ENCODE results near the gene APOA5.
"Not testable (repeated sequence)": the region's sequence is repeated elsewhere in the genome, so short reads cannot be mapped to it uniquely, and the experiment has no call there.

APOA5 gene

GRCh38 chr11:116804001-116804400, 12.3 kb upstream of the APOA5 start:
- DNase-seq (ENCODE audit: extremely low spot score, insufficient read length, low read depth) (no peak), FAIRE-seq (no peak)

- FAIRE-seq; DNase-seq (ENCODE audit: extremely low spot score, insufficient read length, low read depth): not testable (repeated sequence)
Measured at GRCh38 chr11:116801662-116802061, 10.0 kb upstream of the APOA5 start.

- FAIRE-seq (no peak), DNase-seq (ENCODE audit: extremely low spot score, insufficient read length, low read depth) (no peak)
Measured at GRCh38 chr11:116800610-116801009, 8.9 kb upstream of the APOA5 start.

DNA sequence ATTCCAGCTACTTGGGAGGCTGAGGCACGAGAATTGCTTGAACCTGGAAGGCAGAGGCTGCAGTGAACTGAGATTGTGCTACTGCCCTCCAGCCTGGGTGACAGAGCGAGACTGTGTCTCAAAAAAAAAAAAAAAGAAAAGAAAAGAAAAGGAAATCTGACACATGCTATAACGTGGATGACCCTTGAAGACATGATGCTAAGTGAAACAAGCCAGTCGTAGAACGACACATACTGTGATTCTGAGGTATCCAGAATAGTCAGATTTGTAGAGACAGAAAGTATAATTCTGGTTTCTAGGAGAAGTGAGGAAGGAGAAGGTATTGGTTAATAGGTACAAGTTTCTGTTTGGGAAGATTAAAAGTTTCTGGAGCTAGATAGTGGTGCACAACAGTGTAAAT, 6.7 kb upstream of the APOA5 start:
- FAIRE-seq (no peak), DNase-seq (ENCODE audit: extremely low spot score, insufficient read length, low read depth) (no peak)

- FAIRE-seq (no peak), DNase-seq (ENCODE audit: extremely low spot score, insufficient read length, low read depth) (no peak)
Measured at GRCh38 chr11:116797816-116798215, 6.1 kb upstream of the APOA5 start.

GRCh38 chr11:116796548-116796947, 4.9 kb upstream of the APOA5 start:
- no peak for FAIRE-seq
- no peak for DNase-seq (ENCODE audit: extremely low spot score, insufficient read length, low read depth)

GRCh38 chr11:116794851-116795250, 3.2 kb upstream of the APOA5 start:
- FAIRE-seq: no peak
- no peak for DNase-seq (ENCODE audit: extremely low spot score, insufficient read length, low read depth)

DNA sequence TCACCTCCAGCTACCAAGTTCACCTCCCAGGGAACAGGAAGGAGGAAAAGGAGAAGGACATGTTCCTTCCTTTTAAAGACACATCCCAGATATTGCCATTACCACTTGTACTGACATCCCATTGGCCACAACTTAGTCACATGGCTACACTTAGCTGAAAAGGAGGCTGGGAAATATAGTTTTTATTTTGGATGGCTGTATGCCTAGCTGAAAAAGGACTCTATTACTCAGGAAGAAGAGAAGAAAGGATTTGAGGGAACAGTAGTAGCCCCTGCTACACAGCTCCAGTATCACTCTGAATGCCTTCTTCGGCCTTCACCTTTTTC, 2.1 kb upstream of the APOA5 start:
- FAIRE-seq (no peak), DNase-seq (ENCODE audit: extremely low spot score, insufficient read length, low read depth) (no peak)

DNA sequence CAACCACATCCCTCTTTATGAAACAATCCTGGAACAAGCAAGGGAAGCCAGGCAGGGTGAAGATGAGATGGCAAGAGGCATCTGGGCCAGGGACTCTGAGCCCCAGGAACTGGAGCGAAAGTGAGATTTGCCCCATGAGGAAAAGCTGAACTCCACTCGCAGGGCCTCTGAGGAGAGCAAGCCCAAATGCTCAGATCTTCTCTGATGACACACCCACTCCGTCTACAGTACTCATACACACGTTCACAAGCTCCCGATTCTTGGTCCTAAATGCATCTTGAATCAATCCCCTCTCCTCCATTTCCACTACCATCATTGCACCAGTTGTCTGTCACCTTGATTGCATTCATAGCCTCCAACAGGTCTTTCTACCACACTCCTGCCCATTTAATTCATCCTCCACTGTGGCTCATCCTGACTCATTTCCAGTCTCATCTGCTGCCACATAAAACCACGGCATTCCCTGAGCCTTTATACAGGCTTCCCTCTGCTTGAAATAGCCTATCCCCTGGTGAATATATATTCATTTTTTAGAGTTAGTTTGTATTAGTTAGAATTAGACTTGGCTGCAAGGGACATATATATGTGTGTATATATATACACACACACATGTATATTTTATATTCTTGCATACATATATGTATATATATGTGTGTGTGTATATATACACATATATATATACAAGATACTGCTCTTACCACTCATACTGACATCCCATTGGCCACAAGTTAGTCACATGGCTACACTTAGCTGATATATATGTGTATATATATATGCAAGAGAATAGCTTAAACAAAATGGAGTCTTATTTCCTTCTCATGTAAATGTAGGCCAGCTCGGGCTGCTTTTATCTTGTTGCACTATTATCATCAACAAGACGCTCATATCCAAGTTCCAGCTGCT, 1.4 kb upstream of the APOA5 start:
- no peak for FAIRE-seq
- no peak for DNase-seq (ENCODE audit: extremely low spot score, insufficient read length, low read depth)

- DNase-seq (ENCODE audit: extremely low spot score, insufficient read length, low read depth) (no peak), FAIRE-seq (no peak)
Measured at GRCh38 chr11:116792144-116792868, 627 bp upstream of the APOA5 start.

DNA sequence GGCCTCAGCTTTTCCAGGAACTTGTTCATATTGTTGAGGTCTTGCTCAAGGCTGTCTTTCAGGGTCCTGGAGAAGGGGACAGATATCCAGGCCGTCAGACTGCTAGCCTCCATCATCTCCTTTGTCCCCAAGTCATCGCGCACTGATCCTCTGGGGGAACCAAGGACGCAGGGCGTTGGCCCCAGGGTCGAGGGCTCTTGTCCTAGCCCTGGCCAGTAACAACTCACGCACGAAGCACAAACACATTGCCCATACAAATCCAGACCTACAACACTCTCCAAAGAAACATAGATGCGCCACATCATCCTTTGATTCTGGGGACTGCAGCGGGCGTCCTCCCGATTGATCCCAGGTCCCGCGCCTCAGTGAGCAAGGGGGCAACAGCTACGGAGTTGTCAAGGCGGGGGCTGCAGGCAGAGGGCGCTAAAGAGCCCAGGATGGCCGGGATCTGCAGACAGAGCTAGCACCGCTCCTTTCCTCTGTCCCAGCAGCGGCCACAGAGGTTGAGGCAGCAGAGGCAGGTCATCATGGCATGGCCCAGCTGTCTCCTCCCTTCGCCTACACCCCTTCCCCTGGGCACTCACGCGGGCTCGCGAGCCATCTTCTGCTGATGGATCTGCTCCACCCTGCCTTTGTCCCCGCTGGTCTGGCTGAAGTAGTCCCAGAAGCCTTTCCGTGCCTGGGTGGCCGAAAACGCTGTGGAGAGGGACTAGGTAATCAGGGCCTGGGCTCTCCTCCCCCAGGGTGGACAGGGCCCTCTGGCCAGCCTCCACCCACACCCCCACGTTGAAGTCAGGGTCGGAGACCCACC, 472 bp downstream of the APOA5 start:
- FAIRE-seq (peak; percentile 64), DNase-seq (ENCODE audit: extremely low spot score, insufficient read length, low read depth) (peak; percentile 67)

DNA sequence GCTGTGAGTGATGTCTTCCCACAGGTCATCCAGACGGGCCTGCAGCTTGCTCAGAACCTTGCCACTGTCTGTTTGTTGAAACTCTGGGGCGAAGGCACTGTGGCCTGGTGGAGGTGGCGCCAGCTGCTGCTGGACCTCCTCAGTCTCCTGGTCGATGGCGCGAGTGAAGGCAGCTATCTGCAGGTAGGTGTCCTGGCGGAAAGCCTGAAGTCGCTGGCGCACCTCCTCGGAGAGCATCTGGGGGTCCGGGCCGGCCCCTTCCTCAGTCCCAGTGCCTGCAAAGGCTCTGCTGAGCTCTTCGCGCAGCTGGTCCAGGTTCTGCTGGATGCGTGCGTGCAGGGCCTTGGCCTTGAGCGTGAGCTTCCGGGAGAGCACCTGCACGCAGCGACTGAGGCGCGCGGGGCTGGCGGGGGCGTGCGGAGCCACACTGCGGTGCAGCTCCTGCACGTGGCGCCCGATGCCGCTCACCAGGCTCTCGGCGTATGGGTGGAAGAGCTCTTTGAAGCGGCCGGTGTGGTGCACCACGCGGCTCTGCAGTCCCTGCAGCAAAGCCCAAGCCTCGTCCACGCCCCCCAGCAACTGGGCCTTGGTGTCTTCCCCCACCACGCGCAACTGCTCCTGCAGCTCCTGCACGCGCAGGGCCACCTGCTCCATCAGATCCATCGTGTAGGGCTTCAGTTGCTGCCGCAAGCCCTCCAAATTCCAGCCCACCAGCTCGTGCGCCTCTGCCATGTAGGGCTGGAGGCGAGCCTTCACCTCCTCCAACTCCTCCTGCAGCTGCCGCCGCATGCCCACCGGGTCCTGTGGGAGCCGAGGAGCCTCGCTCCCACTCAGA, 1.3 kb downstream of the APOA5 start:
- DNase-seq (ENCODE audit: extremely low spot score, insufficient read length, low read depth): no peak
- no peak for FAIRE-seq

- no peak for FAIRE-seq
Measured at GRCh38 chr11:116788975-116789374, 2.7 kb downstream of the APOA5 start.

DNA sequence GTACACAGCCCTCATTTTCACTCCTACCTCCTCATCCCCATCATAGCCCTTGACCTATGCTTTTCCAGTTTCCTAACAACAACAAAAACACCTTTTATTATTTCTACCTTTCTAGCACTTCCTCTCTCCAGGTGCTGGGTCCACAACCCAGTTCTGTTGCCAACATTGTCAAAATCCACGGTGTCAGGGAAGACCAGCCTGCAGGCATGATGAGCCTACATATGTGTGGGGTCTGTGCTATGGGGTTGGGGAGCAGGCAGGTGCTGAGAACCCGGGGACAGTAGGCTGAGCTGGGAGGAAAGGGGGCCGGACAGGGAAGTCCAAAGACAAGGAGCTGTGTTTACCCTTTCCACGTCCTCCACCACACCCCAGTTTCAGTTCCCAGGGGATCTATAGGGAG, 3.1 kb downstream of the APOA5 start:
- FAIRE-seq: no peak

More at GRCh38 chr11:116788975-116789374, 2.7 kb downstream of the APOA5 start:
- no peak for DNase-seq (ENCODE audit: extremely low spot score, insufficient read length, low read depth)

GRCh38 chr11:116787786-116788486, 3.7 kb downstream of the APOA5 start, which contains the start of gene ZPR1:
Gene ZPR1, minus strand, starts transcription at chr11:116788023. Its CDS starts 33 bp downstream, at chr11:116787990.
- FAIRE-seq (peak; percentile 84), DNase-seq (ENCODE audit: extremely low spot score, insufficient read length, low read depth) (peak; percentile 85)

More for the DNA sequence above, 3.1 kb downstream of the APOA5 start:
- DNase-seq (ENCODE audit: extremely low spot score, insufficient read length, low read depth): no peak

DNA sequence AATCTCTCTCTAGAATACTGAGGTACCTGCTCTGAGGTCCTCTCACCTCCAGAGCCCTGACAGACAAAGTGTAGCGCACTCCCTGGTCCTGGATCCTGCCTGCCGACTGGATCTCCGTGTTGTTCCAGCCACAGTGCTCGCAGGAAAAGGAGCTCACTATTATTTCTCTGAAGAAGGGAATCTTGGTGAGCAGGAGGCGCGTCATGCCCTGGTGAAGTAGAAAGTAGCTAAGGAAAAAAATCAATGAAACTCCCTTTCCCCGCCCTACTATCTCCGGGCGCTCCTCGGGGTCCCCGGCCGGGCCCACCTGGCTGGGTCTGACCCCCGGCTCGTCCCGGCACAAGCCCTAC, 4.3 kb downstream of the APOA5 start:
- DNase-seq (ENCODE audit: extremely low spot score, insufficient read length, low read depth): no peak
- FAIRE-seq: peak; percentile 21

DNA sequence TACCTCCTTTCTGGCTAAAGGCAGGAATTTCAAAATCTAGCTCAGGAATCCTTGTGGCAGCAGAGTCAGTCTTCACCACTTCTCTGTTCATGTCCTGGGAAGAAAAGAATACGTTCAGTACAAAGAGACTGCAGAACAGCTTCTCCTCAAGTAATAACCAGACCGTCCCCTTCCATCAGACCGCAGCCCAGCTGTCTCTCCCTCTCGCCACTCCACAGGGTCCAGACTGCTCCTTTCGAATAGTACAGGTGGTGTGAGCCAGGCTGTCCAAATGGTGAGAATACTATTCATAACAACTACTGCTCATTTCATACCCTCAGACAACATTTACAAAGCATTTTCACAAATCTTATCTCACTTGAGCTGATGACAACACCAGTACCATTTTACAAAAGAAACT, 4.7 kb downstream of the APOA5 start:
- FAIRE-seq (no peak), DNase-seq (ENCODE audit: extremely low spot score, insufficient read length, low read depth) (no peak)

DNA sequence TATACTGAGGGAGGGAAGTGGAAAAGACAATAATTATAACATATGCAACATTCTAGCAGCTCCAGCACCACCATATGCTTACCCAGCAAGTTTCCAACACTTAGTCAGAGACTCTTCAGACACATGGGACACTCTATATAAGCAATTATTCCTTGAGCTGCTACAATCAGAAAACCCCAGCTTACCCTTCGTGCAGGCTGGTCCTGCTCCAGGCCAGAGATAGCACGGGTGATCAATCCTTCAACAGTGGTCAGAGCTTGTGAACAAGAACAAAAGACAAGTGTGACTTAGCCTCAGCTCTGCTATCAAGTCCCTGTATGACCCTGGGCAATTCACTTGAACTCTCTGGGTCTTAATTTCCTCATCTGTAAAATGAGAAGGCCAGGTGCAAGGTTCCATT, 5.4 kb downstream of the APOA5 start:
- FAIRE-seq: no peak
- no peak for DNase-seq (ENCODE audit: extremely low spot score, insufficient read length, low read depth)

DNA sequence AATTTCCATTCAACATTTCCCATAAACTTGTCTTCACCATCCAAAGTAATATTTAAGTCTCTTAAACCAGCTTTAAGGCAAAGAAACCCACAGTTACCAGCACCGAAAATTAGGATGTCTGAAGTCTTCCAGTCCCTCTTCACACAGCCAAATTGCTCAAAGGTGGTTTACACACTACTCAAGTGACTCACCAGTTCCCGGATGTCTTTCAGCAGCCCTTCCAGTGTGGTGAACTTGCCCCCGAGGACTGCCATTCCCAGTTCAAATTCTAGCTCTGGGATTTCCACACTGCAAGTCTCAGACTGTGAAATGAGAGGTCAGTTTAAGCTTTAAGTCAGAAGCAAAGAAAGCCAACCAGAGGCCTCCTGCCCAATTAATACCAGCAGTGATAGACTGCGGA, 9.0 kb downstream of the APOA5 start:
- no peak for DNase-seq (ENCODE audit: extremely low spot score, insufficient read length, low read depth)
- FAIRE-seq: no peak
